HEK293T (cell line): ENCODE measurements around the gene CCDC92B.

ENCODE experiments used
- ARNT ChIP-seq: fragments of 450-650 bp; IDR thresholded peaks from 2 replicates; pipeline ENCODE4 v1.6.1; 2017; ENCODE audit warnings: mild to moderate bottlenecking
- FOXA1 ChIP-seq: fragments of 450-650 bp; IDR thresholded peaks from 2 replicates; pipeline ENCODE4 v1.6.1; 2016; ENCODE audit warnings: mild to moderate bottlenecking
- FOXM1 ChIP-seq: fragments of 450-650 bp; IDR thresholded peaks from 2 replicates; pipeline ENCODE4 v1.6.1; 2017; ENCODE audit warnings: mild to moderate bottlenecking, borderline replicate concordance
- SUZ12 ChIP-seq: fragments of 450-650 bp; IDR thresholded peaks from 2 replicates; pipeline ENCODE4 v1.6.1; 2016; ENCODE audit warnings: mild to moderate bottlenecking

DNA sequence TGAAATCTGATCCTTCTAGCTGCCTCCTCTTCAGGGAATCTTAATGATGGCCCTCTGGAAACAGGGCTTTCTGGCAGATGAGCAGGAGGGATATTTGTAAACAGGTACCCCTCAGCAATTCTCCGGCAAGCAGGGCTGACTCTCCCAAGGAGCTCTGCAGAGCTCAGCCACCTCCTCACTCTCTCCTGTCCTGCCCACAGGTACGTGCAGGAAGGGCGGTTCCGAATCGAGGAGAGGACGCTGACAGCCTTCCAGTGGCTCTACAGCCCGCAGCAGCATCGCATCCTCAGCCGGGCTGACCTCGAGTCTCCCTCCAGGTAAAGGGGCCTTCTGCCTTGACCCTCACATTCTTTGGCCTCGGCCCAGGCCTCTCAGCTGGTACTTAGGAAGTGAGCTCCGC lies 20.7 kb upstream of the CCDC92B start:
- no peak for TF ChIP-seq FOXA1
- TF ChIP-seq FOXM1 = no peak
- TF ChIP-seq SUZ12 = no peak
- no peak for TF ChIP-seq ARNT
